HG02642 (cell line): ENCODE measurements around the gene SCFD2.

Experiments used
- ATAC-seq: cut with Tn5 transposase; IDR thresholded peaks from one replicate; pipeline ENCODE4 v1.9.1; 2021; ENCODE audit warnings: mild to moderate bottlenecking; ENCODE audit not compliant: unreplicated experiment, poor library complexity

Gene SCFD2

GRCh38 chr4:53022513-53023100 is 343.3 kb downstream of the SCFD2 start:
- no peak for ATAC-seq

- ATAC-seq: no peak
These were observed 343.9 kb downstream of the SCFD2 start for GRCh38 chr4:53021754-53022512.

- ATAC-seq: no peak
These were observed 346.1 kb downstream of the SCFD2 start for GRCh38 chr4:53019485-53020382.

DNA sequence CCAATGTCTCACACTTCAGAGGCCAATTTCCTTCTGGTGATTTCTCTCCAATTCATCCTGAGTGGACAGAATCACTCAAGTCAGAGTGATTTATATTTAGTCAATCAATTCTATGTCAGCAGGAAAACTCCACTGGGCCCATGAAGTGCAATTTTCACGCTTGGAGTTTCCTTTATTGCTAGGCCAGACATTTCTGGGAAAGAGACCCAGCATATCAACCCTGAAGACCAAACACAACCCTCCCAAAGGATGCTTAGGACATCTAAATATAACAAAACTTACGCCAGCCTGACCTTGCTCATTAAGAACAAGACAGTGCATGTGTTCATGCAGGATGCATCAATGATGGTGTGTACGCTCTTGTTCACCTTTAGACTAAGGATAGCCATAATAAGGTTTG is 347.4 kb downstream of the SCFD2 start:
- ATAC-seq: no peak

DNA sequence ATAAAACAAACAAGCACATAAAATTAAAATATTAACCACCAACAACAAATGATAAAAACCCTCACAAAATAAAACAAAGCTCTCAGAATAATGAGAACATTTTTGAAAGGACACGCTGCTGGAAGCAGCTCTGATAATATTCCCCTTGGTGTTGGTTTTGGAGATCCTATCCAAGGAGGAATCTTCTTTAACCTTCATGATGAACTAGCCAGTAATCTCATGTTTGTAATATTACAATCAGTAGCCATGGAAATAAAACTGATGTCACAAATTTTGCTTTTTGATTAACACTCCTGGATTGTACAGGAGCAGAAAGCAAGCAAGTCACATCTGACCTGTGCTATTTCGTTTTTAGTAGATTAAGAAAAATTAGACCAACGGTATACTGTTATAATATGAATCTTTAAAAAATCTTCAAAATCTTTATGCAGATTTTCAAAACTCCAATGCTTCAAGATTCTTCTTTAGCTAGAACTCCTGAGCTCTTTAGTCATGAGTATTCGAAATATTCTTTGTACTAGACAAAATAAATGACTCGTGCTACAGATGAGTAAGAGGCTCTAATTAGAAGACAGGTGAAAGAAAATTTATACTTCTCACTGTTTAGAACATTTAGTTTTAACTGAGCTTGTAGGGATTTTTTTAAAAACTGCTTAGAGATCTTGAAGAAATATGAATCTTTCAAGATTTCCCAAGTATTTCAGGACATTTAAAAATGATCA is 349.6 kb downstream of the SCFD2 start:
- no peak for ATAC-seq

- ATAC-seq: no peak
These were observed 350.2 kb downstream of the SCFD2 start for GRCh38 chr4:53015681-53016080.

DNA sequence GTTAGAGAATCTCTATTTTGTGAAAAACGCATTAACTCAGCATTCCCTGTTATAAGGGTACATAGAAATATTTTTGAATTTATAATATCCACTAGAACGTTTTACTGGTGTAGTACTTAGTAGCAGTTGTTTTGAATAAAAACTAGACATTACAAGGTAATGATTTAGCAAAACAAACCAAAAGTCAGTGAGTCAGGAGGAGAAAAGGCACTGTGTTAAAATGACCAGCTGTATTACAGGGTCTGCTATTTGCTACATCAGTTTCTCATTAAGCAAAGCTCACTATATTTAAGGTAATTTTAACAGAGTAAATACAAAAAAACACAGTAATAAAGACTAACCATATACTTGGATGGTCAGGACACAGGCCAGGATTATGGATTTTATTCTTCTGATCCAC is 351.0 kb downstream of the SCFD2 start:
- ATAC-seq: no peak

- ATAC-seq: no peak
These were observed 351.7 kb downstream of the SCFD2 start for GRCh38 chr4:53013873-53014775.

DNA sequence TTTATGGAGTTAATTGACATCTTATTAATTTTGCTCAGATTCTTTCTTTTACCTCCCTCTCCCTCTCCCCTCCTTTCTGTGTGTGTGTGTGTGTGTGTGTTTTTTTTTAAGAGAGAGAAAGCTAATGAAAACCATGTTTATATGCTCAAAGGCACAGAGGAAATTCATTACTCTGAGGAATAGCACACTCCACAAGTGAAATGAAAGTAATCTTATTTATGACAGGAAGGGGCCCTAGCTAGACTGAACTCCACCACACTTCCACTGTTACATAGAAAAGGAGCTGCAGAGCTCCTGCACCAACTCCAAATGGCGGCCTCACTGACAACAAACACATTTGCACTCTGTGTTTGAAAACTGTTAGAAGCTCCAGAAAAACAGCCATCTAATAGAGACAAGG is 353.1 kb downstream of the SCFD2 start:
- ATAC-seq: peak; percentile 80

DNA sequence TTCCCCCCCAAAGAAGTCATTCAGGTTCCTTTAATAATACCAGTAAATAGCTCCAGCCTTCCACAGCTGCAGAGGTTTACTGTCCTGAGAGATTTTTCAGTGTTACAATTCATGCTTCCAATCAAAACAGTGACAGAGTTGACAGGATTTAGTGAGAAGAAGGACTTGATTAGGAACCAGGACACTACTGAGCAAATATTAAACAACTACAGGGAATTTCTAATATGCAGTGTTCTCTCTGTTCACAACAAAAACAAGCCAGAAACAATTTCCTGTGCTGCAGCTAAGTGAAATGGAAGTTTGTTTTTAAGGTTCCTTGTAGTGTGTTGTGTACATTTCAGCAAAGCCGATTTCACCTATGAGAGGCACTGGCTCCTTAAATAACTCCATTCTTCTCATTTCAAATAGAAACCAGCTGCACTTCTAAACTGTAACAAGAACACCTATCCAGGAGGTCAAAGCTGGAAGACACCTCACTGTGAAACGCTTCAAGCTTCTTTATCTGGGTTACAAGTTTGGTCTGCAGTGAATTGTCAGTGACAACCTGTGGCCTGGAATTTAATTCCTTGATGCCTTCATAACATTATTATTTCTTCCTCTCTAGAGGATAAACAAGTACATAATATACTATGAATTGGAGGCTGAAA is 354.5 kb downstream of the SCFD2 start:
- ATAC-seq: no peak

GRCh38 chr4:53010318-53010717 is 355.5 kb downstream of the SCFD2 start:
- ATAC-seq: no peak

DNA sequence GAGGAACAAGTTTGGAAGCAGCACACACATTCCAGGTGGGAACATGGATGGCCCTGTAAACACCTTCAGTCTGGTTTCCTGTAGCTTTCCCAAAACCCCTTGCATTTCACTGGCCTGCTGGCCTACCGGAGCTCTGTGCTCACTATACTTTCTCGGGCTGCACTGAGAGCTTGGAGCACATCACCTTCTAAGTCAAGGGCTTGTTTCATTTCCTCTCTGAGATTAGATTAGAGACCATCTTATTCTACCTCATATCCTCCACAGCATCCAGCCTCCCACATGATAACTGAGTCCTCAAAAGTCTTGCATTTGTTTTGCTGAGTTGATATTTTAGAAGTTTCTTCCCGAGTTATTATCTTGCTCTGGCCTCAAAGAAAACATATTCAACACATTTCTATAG is 356.0 kb downstream of the SCFD2 start:
- ATAC-seq: peak; percentile 41

- ATAC-seq: no peak
These were observed 358.8 kb downstream of the SCFD2 start for GRCh38 chr4:53007024-53007423.

- ATAC-seq: no peak
These were observed 360.1 kb downstream of the SCFD2 start for GRCh38 chr4:53005808-53006207.

- no peak for ATAC-seq
These were observed 360.7 kb downstream of the SCFD2 start for GRCh38 chr4:53005149-53005546.

DNA sequence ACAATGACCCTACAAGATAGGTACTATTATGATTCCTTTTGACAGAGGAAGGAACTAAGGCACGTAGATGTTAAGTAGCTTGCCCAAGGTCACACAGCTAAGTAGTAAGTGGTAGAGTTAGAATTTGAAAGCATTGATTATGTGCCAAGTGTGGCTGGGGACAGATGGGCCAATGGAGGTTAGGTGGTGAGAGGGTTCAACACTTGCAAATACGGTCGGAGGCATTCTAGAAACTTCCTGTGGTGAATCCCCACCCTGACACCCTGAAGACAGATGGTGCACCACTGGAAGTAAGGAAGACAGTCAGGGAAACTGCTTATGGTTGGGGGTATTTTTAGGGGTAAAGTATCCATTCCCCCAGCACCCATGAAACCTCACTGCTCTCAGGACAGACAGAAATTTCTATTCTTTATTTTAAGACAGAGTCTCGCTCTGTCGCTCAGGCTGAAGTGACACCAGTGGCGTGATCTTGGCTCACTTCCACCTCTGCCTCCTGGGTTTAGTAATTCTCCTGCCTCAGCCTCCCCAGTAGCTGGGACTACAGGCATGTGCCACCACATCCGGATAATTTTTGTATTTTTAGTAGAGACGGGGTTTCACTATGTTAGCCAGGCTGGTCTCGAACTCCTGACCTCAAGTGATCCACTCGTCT is 361.2 kb downstream of the SCFD2 start:
- no peak for ATAC-seq

GRCh38 chr4:53003959-53004358 is 361.9 kb downstream of the SCFD2 start:
- ATAC-seq: no peak

GRCh38 chr4:53000560-53000959 is 365.3 kb downstream of the SCFD2 start:
- ATAC-seq: no peak

GRCh38 chr4:52999626-53000025 is 366.2 kb downstream of the SCFD2 start:
- ATAC-seq: no peak
